ENCODE results near the gene LTBP3. TPM values are rescaled to one million over a fixed set of nuclear protein-coding genes. Genes with fewer than 3 reads are reported as not detected.

LTBP3 gene
- total and polyA plus RNA-seq, 9 of the 15 experiments (the other 6 are each of a cell fraction or from before 2014, with no cell fraction given), result 0.06 to 20.5 (median 4.8) TPM

DNA sequence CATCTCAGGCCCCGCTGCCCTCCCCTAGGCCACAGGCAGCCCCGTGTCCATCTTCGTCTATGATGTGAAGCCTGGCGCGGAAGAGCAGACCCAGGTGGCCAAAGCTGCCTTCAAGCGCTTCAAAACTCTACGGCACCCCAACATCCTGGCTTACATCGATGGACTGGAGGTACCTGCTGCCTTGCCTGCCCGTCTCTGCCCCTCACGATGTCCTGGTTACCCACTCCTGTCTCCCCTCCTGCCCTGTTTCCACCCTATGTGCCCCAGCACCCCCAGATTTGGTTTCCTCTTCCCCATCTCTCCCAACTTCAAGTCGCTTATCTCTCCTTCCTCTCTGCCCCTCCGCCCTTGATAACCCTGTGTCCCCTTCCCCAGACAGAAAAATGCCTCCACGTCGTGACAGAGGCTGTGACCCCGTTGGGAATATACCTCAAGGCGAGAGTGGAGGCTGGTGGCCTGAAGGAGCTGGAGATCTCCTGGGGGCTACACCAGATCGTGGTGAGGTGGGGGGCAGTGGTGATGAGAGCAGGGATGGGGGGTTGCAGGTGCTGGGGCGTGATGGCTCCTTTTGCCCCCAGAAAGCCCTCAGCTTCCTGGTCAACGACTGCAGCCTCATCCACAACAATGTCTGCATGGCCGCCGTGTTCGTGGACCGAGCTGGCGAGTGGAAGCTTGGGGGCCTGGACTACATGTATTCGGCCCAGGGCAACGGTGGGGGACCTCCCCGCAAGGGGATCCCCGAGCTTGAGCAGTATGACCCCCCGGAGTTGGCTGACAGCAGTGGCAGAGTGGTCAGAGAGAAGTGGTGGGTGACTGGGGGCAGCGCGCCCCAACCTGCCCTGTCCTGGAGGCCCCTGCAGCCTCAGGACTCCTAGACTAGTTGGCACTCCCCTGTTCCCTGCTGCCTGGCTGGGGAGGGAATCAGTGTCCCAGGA is 32.3 kb downstream of the LTBP3 start (continued):
- TF ChIP-seq, protein P1, sequence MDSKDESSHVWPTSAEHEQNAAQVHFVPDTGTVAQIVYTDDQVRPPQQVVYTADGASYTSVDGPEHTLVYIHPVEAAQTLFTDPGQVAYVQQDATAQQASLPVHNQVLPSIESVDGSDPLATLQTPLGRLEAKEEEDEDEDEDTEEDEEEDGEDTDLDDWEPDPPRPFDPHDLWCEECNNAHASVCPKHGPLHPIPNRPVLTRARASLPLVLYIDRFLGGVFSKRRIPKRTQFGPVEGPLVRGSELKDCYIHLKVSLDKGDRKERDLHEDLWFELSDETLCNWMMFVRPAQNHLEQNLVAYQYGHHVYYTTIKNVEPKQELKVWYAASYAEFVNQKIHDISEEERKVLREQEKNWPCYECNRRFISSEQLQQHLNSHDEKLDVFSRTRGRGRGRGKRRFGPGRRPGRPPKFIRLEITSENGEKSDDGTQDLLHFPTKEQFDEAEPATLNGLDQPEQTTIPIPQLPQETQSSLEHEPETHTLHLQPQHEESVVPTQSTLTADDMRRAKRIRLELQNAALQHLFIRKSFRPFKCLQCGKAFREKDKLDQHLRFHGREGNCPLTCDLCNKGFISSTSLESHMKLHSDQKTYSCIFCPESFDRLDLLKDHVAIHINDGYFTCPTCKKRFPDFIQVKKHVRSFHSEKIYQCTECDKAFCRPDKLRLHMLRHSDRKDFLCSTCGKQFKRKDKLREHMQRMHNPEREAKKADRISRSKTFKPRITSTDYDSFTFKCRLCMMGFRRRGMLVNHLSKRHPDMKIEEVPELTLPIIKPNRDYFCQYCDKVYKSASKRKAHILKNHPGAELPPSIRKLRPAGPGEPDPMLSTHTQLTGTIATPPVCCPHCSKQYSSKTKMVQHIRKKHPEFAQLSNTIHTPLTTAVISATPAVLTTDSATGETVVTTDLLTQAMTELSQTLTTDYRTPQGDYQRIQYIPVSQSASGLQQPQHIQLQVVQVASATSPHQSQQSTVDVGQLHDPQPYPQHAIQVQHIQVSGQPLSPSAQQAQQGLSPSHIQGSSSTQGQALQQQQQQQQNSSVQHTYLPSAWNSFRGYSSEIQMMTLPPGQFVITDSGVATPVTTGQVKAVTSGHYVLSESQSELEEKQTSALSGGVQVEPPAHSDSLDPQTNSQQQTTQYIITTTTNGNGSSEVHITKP (IDR thresholded peaks at IDR 0.05; ENCODE audit: partially characterized antibody), result no peak
- TF ChIP-seq SNIP1 (IDR thresholded peaks at IDR 0.05; ENCODE audit: low read depth) (no peak), TRIM24 (IDR thresholded peaks at IDR 0.05) (no peak), KLF13 (tag; IDR thresholded peaks at IDR 0.05; ENCODE audit: borderline replicate concordance, low read depth) (no peak), ZNF780A (CRISPR knock-in tag; IDR thresholded peaks at IDR 0.05) (no peak), POLR2B (IDR thresholded peaks at IDR 0.05; ENCODE audit: low read depth, partially characterized antibody) (no peak), IFI16 (CRISPR knock-in tag; IDR thresholded peaks at IDR 0.05) (no peak), TOE1 (IDR thresholded peaks at IDR 0.05; ENCODE audit: borderline replicate concordance) (0 out of 2 replicates have a peak, but pooled peaks have one; percentile 2), TOE1 (CRISPR knock-in tag; IDR thresholded peaks at IDR 0.05; ENCODE audit: borderline replicate concordance, low read depth) (no peak), ETV5 (CRISPR knock-in tag; IDR thresholded peaks at IDR 0.05; ENCODE audit: low read depth) (no peak), JUND (IDR thresholded peaks at IDR 0.05; ENCODE audit: borderline replicate concordance, low read depth, low read length) (no peak), JUND (tag; IDR thresholded peaks at IDR 0.05; ENCODE audit: borderline replicate concordance, low read depth, low read length) (no peak)
- TF ChIP-seq, protein P2, sequence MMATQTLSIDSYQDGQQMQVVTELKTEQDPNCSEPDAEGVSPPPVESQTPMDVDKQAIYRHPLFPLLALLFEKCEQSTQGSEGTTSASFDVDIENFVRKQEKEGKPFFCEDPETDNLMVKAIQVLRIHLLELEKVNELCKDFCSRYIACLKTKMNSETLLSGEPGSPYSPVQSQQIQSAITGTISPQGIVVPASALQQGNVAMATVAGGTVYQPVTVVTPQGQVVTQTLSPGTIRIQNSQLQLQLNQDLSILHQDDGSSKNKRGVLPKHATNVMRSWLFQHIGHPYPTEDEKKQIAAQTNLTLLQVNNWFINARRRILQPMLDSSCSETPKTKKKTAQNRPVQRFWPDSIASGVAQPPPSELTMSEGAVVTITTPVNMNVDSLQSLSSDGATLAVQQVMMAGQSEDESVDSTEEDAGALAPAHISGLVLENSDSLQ (IDR thresholded peaks at IDR 0.05), result peak; percentile 4; the same call in 1 of the 2 replicates
- TF ChIP-seq, protein P3, sequence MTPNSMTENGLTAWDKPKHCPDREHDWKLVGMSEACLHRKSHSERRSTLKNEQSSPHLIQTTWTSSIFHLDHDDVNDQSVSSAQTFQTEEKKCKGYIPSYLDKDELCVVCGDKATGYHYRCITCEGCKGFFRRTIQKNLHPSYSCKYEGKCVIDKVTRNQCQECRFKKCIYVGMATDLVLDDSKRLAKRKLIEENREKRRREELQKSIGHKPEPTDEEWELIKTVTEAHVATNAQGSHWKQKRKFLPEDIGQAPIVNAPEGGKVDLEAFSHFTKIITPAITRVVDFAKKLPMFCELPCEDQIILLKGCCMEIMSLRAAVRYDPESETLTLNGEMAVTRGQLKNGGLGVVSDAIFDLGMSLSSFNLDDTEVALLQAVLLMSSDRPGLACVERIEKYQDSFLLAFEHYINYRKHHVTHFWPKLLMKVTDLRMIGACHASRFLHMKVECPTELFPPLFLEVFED (CRISPR knock-in tag; conservative IDR thresholded peaks at IDR 0.05), result 0 out of 2 replicates have a peak, but pooled peaks have one; percentile 46
